ENCODE results near the gene ARHGEF37. TPM values are rescaled to one million over a fixed set of nuclear protein-coding genes. Genes with fewer than 3 reads are reported as not detected.

ARHGEF37 gene, protein sequence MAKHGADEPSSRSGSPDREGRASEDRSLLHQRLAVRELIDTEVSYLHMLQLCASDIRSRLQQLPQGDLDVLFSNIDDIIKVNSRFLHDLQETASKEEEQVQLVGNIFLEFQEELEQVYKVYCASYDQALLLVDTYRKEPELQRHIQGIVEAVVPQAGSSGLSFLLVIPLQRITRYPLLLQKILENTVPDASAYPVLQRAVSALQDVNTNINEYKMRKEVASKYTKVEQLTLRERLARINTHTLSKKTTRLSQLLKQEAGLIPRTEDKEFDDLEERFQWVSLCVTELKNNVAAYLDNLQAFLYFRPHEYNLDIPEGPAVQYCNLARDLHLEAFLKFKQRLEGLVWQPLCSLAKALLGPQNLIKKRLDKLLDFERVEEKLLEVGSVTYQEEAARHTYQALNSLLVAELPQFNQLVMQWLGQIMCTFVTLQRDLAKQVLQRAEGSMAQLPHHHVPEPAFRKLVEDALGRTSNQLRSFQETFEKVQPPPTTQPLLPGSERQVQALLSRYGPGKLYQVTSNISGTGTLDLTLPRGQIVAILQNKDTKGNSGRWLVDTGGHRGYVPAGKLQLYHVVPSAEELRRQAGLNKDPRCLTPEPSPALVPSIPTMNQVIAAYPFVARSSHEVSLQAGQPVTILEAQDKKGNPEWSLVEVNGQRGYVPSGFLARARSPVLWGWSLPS
- total RNA-seq: 0.99 and 1.1 TPM in 2 replicates

DNA sequence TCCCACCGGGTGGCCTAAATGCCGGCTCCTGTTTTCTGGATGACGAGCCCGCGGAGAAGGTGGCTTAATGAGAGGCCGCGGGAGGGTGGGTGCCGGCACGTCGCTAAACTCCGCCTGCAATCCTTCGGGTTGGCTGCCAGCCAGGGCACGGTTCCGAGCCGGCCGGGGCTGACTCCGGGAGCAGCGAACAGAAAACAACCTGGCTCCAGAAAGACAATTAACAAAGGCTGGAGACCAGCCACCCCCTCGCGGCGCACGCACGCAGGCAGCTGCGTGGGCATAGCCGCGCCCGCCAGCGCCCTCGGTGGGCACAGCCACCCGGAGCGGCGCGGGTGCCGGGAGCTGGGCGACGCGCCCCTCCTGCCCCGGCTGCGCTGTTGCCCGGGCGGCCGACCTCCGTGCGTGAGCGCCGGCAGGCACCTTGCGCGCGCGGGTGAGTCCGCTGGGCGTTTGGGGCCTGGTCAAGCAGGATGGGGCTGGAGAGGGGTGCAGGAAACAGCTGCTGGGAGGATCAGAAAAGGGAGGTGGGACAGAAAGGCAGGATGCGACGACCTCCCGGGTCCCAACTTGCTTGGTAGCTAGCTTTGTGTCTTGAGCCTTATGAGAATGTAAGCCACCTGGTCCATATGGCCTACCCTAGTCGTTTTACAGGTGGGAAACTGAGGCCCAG is at the start of gene ARHGEF37:
Gene ARHGEF37 (plus strand): TSS at position 307 of the 670 bp plus-strand sequence. CDS start 16,272 bp downstream, outside the sequence.

DNA sequence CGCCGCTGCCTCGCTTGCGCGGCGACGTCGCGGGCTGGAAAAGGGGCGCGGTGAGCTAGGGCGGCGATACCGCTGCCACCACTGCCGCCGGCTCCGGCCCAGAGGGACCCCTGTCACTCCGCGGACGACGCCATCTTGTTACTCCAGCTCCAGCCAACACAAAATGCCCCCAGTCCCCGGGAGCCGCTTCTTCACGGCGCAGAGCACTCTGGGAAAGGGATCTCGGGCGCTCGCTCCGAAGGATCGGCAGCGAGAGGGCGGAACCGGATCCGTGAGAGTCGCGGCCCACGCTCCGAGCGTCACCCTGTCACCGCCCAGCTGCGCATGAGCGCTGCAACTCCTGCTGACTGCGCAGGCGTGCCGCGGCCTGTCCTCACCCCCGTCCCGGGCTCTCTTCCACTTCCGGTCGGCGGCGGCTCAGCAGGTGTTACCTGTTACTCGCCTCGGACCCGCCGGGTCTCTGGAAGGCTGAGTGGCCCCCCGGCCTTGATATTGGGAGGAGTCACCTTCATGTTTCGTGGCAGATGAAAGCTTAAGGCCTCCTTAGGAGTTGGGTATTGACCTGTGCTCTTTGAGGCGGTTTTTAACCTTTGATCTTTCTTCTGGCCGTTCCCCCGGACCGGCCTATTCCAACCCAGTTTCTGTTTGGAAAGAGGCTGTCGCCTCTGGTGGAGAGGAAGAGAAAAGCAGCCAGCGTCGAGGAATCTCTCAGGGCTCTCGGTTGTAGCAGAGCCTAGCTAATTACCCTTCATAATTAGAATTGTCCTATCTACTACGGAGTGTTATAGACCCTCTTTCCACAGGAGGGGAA is 29.9 kb upstream of the ARHGEF37 start, which contains the start of gene CSNK1A1:
Gene CSNK1A1 (minus strand): TSS at position 213 of the 811 bp plus-strand sequence. CDS start 475 bp downstream, outside the sequence.

Other genes with a start within 250 kb of the ARHGEF37 start
- gene GRPEL2, start 236.0 kb upstream of the ARHGEF37 start, total RNA-seq: 11.5 and 12.4 TPM in 2 replicates
- 6.9 and 8.1 TPM in 2 replicates for gene PCYOX1L, start 223.5 kb upstream of the ARHGEF37 start, total RNA-seq
- not detected in 2 replicates for gene IL17B, start 202.2 kb upstream of the ARHGEF37 start, total RNA-seq
- gene CSNK1A1, start 30.1 kb upstream of the ARHGEF37 start, total RNA-seq: 456 and 553 TPM in 2 replicates
- under 0.01 and 0.06 TPM in 2 replicates for gene PPARGC1B, start 148.8 kb downstream of the ARHGEF37 start, total RNA-seq